Endodermal cell (in vitro differentiated cells): Measurements from ENCODE around the gene PTPRN2. TPM values are rescaled to one million over a fixed set of nuclear protein-coding genes. Genes with fewer than 3 reads are reported as not detected.

Experiments used
- DNase-seq: peaks from one replicate; pipeline ENCODE4 v3.0.0-alpha.2; 2017
- H3K27ac ChIP-seq: 2 replicates; pipeline ENCODE4 v1.5.1; 2013; ENCODE audit warnings: mild to moderate bottlenecking, low read depth, low read length, moderate library complexity
- H3K27me3 ChIP-seq: 2 replicates; pipeline ENCODE4 v1.6.1; 2013; ENCODE audit warnings: mild to moderate bottlenecking, low read length, moderate library complexity; ENCODE audit not compliant: insufficient read depth, control insufficient read depth, poor library complexity, severe bottlenecking
- H3K36me3 ChIP-seq: 2 replicates; pipeline ENCODE4 v1.7.0; 2013; ENCODE audit warnings: mild to moderate bottlenecking, low read length, moderate library complexity; ENCODE audit not compliant: control insufficient read depth, insufficient read depth
- H3K4me1 ChIP-seq: one replicate; pipeline ENCODE4 v1.7.0; 2013; ENCODE audit warnings: low read length; ENCODE audit not compliant: control insufficient read depth, insufficient read depth
- H3K4me3 ChIP-seq: 2 replicates; pipeline ENCODE4 v1.5.1; 2013; ENCODE audit warnings: mild to moderate bottlenecking, low read length, moderate library complexity
- H3K9ac ChIP-seq: 2 replicates; pipeline ENCODE4 v1.6.1; 2013; ENCODE audit warnings: mild to moderate bottlenecking, low read length, moderate library complexity; ENCODE audit not compliant: poor library complexity, severe bottlenecking; ENCODE audit errors: extremely low read depth
- H3K9me3 ChIP-seq: 2 replicates; pipeline ENCODE4 v1.6.1; 2013; ENCODE audit warnings: mild to moderate bottlenecking, low read length, moderate library complexity; ENCODE audit not compliant: control insufficient read depth
- H3K27ac Mint-ChIP-seq: 2 replicates; pipeline ENCODE4 v1.8.0; 2020; ENCODE audit warnings: mixed read lengths
- H3K27me3 Mint-ChIP-seq: 2 replicates; pipeline ENCODE4 v1.8.0; 2021; ENCODE audit warnings: mild to moderate bottlenecking, mixed read lengths; ENCODE audit not compliant: insufficient read depth
- H3K36me3 Mint-ChIP-seq: 2 replicates; pipeline ENCODE4 v1.8.0; 2020; ENCODE audit warnings: low read depth, mixed read lengths
- H3K4me1 Mint-ChIP-seq: 2 replicates; pipeline ENCODE4 v1.8.0; 2020; ENCODE audit warnings: mixed read lengths
- H3K4me3 Mint-ChIP-seq: 2 replicates; pipeline ENCODE4 v1.8.0; 2020; ENCODE audit warnings: mild to moderate bottlenecking, moderate library complexity, mixed read lengths
- H3K9me3 Mint-ChIP-seq: 2 replicates; pipeline ENCODE4 v1.8.0; 2020; ENCODE audit warnings: mild to moderate bottlenecking, mixed read lengths
- WGBS, 2 experiments: methylation state at CpG; one replicate each; pipeline versions ENCODE4 v1.1.5 to v1.1.7; 2013; ENCODE audit warnings: missing lambda C conversion rate in 2 of 2, mixed read lengths in 1 of 2; ENCODE audit not compliant: insufficient coverage in 1 of 2, insufficient read length in 1 of 2; 5-methylcytosine and 5-hydroxymethylcytosine counted together
- total RNA-seq, 2 donors: library from RNA; stranded (reverse); fragmentation: NEBNext Ultra II Directional in 1 of 2; extraction: Animal tissue kit (Norgen Biotek cat#: 25700) in 1 of 2; gene quantifications; 2 replicates in 1 of 2; 3 replicates in 1 of 2; pipeline ENCODE4 v1.2.1, GENCODE V29; 2021
- TF ChIP-seq, protein P1 (sequence below): fragments of 200-600 bp; sonication (generic); conservative IDR thresholded peaks from 2 replicates; pipeline ENCODE4 v1.5.0; 2021; ENCODE audit warnings: antibody characterized with exemption, mild to moderate bottlenecking

The PTPRN2 gene
- total RNA-seq, 2 donors from 2014 or later, result 0.69 to 1.2 TPM

DNA sequence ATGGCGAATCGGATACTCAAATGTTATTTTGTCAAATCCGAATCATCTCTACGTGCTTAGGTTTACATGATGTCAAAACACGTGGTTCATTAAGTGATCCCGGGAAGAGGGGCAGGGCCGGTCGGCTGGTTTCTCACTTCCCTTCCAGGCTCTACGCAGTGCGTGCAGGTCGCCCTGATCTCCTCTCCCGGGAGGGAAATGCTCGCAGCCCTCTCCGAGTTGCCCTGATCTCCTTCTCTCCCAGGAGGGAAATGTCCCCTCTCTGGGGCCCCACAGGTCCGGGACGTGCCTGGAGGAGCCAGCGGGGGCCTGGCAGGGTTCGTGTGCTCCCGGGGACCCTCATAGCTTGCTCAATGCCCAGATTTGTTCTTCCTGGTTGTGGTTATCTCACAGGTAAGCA is 1048.1 kb downstream of the PTPRN2 start:
- Histone ChIP-seq H3K27ac (no peak overlapping the region), H3K27me3 (no peaks in the 10 kb centered on the region), H3K9ac (no peak overlapping the region), H3K9me3 (peaks cover 62% of the 10 kb centered on the region), H3K4me1 (no peaks in the 10 kb centered on the region), H3K36me3 (no peaks in the 10 kb centered on the region), H3K4me3 (no peak overlapping the region)
- TF ChIP-seq, protein P1, sequence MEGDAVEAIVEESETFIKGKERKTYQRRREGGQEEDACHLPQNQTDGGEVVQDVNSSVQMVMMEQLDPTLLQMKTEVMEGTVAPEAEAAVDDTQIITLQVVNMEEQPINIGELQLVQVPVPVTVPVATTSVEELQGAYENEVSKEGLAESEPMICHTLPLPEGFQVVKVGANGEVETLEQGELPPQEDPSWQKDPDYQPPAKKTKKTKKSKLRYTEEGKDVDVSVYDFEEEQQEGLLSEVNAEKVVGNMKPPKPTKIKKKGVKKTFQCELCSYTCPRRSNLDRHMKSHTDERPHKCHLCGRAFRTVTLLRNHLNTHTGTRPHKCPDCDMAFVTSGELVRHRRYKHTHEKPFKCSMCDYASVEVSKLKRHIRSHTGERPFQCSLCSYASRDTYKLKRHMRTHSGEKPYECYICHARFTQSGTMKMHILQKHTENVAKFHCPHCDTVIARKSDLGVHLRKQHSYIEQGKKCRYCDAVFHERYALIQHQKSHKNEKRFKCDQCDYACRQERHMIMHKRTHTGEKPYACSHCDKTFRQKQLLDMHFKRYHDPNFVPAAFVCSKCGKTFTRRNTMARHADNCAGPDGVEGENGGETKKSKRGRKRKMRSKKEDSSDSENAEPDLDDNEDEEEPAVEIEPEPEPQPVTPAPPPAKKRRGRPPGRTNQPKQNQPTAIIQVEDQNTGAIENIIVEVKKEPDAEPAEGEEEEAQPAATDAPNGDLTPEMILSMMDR, result no peak
- no peaks in the 10 kb centered on the region for H3K9me3 Mint-ChIP-seq
- no peaks in the 10 kb centered on the region for H3K27me3 Mint-ChIP-seq
- H3K27ac Mint-ChIP-seq, result no peak overlapping the region
- 80 to 84% methylated on average over 16 to 19 of the region's 19 CpGs for WGBS, 2 experiments
- no peak overlapping the region for H3K4me3 Mint-ChIP-seq
- DNase-seq, result no peak
- H3K36me3 Mint-ChIP-seq, result no peaks in the 10 kb centered on the region
- no peaks in the 10 kb centered on the region for H3K4me1 Mint-ChIP-seq

DNA sequence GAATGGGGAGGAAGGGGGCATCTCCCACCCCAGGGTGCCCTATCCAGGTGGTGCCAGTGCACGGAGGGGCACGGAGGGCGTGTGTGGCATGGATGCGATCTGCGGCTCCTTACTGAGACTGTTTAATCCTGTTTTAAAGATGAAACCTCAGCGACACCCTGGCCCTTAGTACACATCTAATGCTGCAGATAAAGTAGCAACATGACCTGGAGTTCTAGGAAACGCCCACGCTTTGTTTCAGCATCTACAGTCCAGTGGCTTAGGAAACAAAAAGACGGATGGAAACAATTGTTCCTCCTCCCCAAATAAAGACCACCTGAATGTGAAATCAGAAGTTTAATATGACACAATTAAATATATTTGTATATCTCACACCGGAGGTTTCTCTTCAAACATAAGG is 1048.9 kb downstream of the PTPRN2 start:
- no peaks in the 10 kb centered on the region for H3K27me3 Mint-ChIP-seq
- Histone ChIP-seq H3K4me3 (no peak overlapping the region), H3K27me3 (no peaks in the 10 kb centered on the region), H3K27ac (no peak overlapping the region), H3K9ac (no peak overlapping the region), H3K36me3 (no peaks in the 10 kb centered on the region), H3K4me1 (no peaks in the 10 kb centered on the region), H3K9me3 (peaks cover 62% of the 10 kb centered on the region)
- DNase-seq, result no peak
- WGBS, 2 experiments, result 88 to 89% methylated on average over 7 to 9 of the region's 10 CpGs
- no peaks in the 10 kb centered on the region for H3K9me3 Mint-ChIP-seq
- H3K36me3 Mint-ChIP-seq, result no peaks in the 10 kb centered on the region
- H3K4me1 Mint-ChIP-seq, result no peaks in the 10 kb centered on the region
- no peak overlapping the region for H3K27ac Mint-ChIP-seq
- TF ChIP-seq, protein P1, result no peak
- no peak overlapping the region for H3K4me3 Mint-ChIP-seq

DNA sequence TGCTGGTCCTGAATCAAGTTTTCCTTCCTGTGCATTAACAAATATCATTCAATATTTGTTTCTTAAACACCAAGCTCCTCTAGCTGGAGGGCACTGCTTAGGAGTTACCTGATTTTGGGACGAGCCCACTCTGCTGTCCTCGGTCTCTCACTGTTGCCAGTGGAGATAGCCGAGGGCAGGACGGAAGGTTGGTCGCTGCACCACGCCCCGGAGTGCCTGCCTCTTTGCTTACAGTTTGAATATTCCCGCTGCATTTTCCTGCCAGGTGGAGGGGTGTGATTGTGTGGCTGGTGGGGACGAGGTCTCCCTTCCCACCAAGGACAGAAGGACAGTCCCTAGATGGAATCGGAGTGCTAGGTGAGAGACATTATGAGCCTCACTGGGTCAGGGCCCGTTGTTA is 1049.3 kb downstream of the PTPRN2 start:
- no peak overlapping the region for H3K4me3 ChIP-seq
- Mint-ChIP-seq H3K4me3 (no peak overlapping the region), H3K4me1 (no peaks in the 10 kb centered on the region), H3K27me3 (no peaks in the 10 kb centered on the region), H3K27ac (no peak overlapping the region), H3K9me3 (no peaks in the 10 kb centered on the region), H3K36me3 (no peaks in the 10 kb centered on the region)
- H3K4me1 ChIP-seq, result no peaks in the 10 kb centered on the region
- no peak for DNase-seq
- TF ChIP-seq, protein P1, result no peak
- WGBS, 2 experiments, result 76 to 81% methylated on average over 4 to 11 of the region's 11 CpGs
- no peak overlapping the region for H3K27ac ChIP-seq
- H3K36me3 ChIP-seq, result no peaks in the 10 kb centered on the region
- peaks cover 62% of the 10 kb centered on the region for H3K9me3 ChIP-seq
- no peaks in the 10 kb centered on the region for H3K27me3 ChIP-seq
- H3K9ac ChIP-seq, result no peak overlapping the region
